NCI-H1417 (cell line): Measurements from ENCODE around the gene NSD1.

Source experiments
- DNase-seq, 3 experiments: peaks; one replicate each; lab custom pipeline; 2025; lab: John Stamatoyannopoulos, UW

Gene NSD1

DNA sequence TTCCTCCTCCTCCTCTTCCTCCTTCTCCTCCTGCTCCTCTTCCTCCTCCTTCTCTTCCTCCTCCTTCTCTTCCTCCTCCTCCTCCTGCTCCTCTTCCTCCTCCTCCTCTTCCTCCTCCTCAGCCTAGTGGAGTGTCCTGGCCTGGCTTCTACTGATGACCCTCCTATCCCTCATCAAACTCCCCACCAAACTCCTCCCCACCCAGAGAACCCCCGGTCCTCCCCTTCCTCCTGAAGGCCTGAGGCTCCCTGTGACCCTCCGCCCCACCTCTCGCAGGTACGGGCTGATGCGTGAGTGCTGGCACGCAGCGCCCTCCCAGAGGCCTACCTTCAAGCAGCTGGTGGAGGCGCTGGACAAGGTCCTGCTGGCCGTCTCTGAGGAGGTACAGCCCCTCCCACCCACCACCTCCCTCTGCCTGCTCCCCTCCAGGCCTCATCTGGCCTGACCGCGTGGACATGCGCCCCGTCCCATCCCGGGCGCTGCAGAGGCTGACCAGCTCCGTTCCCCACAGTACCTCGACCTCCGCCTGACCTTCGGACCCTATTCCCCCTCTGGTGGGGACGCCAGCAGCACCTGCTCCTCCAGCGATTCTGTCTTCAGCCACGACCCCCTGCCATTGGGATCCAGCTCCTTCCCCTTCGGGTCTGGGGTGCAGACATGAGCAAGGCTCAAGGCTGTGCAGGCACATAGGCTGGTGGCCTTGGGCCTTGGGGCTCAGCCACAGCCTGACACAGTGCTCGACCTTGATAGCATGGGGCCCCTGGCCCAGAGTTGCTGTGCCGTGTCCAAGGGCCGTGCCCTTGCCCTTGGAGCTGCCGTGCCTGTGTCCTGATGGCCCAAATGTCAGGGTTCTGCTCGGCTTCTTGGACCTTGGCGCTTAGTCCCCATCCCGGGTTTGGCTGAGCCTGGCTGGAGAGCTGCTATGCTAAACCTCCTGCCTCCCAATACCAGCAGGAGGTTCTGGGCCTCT lies 36.3 kb upstream of the NSD1 start:
- peak in 1 of 3 experiments; percentile 6 for DNase-seq

- DNase-seq: peak in 1 of 3 experiments; percentile 22
These were observed 35.5 kb upstream of the NSD1 start for GRCh38 chr5:177098120-177098469.

DNA sequence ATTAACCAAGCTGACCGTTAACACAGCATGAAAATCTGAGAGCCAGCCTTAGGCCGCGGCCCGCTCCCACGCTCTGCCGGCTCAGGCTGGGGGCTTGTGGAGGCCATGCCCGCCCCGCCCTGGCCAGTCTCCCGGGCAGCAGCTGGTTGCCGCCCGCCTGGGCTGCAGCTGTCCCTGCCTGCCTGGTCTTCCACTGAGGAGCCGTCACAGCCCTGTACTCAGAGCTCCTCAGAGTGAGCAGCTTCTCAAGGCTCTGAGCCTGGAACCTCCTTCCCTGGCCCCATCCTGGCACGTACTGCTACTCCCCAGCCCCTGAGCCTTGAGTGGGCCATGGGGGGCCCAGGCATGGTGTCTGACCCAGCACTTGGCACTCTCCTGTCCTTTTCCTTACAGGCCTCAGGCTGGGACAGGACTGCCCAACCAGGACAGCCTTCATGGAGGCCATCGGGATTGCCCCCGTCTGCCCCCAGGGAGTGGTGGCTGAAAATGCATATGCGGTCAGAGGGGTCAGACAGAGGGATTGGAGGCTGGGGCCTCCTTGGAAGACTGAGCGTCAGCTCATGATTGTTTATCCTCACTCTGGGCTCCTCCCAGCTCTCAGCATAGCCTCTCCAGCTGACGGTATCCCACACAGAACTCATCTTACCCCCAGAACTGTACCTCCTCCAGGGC lies 35.0 kb upstream of the NSD1 start:
- peak in 1 of 3 experiments; percentile 52 for DNase-seq

DNA sequence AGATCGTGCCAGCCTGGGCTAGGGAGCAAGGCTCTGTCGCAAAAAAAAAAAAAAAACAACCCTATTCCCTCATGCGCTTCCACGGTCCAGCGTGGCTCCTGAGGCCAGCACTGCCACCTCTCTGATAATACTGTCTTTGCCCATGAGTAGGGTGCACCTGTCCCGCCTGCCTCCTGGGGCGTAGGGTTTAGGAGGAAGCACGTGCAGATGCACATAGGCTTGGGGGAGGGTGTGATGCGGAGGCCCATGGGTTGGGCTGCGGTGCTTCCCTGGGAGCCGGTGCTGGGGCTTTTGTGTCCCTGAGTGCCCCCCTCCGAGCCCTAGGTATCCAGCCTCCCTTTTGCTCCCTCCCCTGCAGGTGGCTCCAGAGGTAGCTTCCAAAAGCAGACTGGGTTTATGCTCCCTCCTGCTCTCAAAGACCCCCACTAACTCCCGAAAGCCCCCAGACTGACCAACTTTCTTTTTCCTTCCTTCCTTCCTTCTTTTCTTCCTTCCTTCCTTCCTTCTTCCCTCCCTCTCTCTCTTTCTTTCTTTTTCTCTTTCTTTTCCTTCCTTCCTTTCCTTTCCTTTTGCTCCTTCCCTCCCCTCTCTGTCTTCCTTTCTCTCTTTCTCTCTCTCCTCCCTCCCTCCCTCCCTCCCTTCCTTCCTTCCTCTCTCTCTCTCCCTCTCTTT lies 34.0 kb upstream of the NSD1 start:
- DNase-seq: peak in 2 of 3 experiments; percentile 44 to 75

DNA sequence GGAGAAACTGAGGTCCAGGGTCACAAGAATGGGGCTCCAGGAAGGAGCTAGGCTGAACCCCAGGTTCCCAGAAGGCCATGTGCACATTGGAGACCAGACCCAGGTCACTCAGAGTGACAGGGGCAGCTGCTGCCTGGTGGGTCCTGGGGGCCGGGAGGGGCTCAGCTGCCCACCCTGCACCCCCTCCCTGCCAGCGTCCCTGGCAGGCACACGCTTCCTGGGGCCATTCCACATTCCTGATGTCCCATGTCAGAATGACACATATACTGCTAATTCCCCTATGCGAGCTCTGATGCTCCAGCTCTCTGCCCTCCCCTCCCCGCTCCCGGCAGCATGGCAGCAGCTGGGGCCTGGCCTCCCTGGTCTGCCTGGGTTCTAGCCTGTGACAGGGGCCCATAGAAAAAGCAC lies 32.9 kb upstream of the NSD1 start:
- DNase-seq: no peak

GRCh38 chr5:177103523-177104253 lies 29.9 kb upstream of the NSD1 start:
- peak in 1 of 3 experiments; percentile 1 for DNase-seq

DNA sequence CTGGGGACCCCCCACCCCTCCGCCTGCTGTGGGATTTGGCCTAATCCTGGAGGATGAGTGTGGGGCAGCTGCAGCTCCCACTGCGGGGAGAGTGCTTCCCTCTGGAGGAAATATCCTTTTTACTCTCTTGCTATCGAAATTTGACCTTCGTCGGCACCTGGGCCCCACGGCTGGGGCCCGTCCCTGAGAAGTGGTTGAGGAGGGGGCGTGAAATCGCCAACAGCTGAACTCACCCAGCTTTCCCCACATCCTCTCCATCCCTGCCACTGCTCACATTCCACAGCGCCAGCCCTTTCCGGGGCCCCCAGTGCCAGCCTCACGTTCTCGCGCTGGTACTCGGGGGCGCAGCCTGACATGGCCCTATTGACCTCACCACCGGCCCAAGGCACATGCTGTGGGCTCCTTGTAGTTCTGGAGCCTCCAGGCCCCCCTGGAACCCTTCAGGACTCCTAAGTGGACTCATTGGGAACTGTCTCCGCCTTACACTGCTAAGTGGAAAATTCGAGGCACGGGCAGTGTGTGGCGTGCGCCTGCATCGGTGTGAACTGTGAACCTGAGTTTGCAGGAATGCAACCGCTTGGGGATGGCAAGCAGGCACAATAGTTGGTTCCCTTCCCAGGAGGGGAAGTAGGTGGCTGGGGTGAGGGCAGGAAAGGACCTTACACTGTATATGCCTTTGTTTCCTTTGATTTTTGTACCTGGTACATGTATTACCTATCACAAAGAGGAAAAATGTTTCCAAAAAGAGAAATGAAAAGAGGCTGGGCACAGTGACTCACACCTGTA lies 27.7 kb upstream of the NSD1 start:
- DNase-seq: no peak

GRCh38 chr5:177107159-177107558 lies 26.4 kb upstream of the NSD1 start:
- DNase-seq: no peak

DNA sequence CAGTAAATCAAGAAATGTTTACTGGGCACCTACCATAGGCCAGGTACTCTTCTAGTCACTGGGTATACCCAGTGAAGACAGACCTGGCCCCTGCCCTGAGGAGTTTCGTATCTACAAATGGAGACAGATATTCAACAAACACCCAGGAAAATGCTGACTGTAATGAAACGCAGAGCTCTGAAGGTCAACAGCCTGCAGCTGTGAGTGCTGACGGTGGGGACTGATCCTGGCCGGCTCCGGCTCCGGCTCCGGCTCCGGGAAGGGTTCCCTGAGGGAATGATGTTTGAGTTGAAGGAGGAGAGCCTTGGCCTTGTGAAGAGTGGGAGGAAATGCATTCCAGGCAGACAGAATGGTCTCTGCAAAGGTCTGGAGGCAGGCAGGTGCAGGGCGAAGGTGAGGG lies 23.8 kb upstream of the NSD1 start:
- DNase-seq: no peak

GRCh38 chr5:177111720-177112394 lies 21.7 kb upstream of the NSD1 start:
- peak; percentile 25 to 63 (median 35) for DNase-seq

DNA sequence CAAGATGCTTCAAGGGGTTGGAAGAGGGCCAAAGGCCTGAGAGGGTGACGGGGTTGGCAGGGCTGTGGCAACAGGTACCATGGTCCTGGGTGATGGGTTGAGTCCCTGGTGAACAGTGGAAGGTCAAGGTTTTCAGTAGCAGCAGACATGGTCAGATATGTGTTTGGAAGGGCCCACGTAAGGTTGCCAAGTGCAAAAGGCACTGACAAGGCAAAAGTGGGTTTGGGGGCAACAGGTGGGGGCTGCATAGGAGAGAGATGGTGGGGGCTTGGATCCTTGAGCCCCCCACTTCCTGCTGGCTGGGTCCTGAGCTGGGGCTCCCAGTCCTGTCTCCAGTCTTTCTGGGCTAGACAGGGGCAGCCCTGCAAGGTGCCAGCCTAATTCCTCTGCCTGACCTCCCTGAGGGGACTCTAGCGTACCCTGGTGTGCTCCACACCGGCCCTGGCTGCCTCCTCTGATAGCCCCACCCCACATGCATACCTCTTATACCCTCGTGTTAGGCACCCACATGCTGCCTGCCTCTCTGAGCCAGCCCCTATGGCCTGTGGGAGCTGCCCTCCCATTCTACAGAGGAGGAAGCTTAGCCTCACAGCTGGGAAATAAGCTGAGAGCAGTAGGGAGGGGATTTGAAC lies 20.9 kb upstream of the NSD1 start:
- no peak for DNase-seq

GRCh38 chr5:177113566-177114424 lies 19.8 kb upstream of the NSD1 start:
- DNase-seq: peak; percentile 45 to 70 (median 52)

DNA sequence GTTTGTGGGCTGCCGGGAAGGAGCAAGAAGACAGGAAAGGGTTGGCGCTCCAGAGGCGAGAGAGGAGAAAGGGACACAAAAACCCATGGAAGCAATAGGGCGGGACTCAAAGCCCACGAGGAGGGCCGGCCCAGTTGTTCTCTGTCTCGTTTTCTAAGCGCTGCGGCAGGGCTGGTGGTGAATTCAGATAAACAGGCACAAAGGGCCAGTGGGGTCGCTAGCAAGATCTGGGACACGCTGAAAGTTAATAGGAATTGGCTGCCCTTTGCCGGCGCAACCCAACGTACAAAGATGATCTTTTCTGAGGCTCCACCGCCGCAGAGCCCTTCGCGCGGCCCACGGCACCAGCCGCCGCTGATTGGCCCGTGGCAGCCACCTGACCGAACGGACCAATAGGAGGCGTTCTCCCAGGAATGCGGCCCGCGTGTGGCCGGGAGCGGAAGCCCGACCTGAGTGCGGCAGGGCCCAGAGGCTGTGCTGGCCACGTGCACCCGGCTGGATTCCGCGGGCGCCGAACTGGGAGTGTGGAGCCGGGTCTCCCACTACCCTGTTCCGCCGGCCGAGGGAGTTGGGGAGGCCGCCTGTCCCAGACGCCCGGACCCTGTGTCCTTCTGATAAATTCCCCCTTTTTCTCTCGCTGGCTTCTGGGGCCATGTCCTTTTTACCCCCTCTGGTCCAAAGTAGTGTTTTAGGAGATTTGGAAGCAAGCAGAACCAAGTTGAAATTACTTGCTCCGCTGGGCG lies 16.8 kb upstream of the NSD1 start:
- DNase-seq: no peak

GRCh38 chr5:177117441-177118045 lies 16.0 kb upstream of the NSD1 start:
- DNase-seq: no peak

DNA sequence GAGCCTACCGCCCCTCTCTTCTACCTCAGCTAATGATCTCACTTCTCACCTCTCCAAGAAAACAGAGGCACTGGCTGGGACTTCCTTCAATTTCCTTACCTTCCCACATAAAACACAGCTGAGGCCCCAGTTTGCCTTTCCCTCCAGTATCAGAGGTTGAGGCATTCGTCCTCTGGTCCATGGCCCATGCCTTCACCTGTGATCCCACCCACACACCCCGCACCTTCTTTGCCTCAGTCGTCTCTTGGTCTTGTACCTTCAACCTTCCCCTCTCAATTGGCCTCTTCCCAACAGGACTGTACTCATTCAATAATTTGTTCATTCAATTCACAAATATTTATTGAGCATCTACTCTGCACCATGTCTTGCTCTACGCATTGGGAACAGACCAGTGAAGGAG lies 11.0 kb upstream of the NSD1 start:
- DNase-seq: no peak

GRCh38 chr5:177123789-177124485 lies 9.6 kb upstream of the NSD1 start:
- DNase-seq: no peak

- DNase-seq: no peak
These were observed 9.0 kb upstream of the NSD1 start for GRCh38 chr5:177124486-177124991.
